DOHH2 (cell line): ENCODE data around the gene BCL2A1.

Experiments used
- CTCF ChIP-seq: fragments of 200-600 bp; sonication (generic); IDR thresholded peaks from one replicate; pipeline ENCODE4 v1.5.1; 2014; ENCODE audit warnings: antibody characterized with exemption, mild to moderate bottlenecking, low read depth, low read length; ENCODE audit not compliant: poor library complexity, severe bottlenecking
- EZH2phosphoT487 ChIP-seq: fragments of 200-600 bp; sonication (generic); IDR thresholded peaks from 2 replicates; pipeline ENCODE4 v1.6.1; 2017; ENCODE audit warnings: borderline replicate concordance, mild to moderate bottlenecking, antibody characterized with exemption, low read length, moderate library complexity, mixed read lengths

- TF ChIP-seq CTCF (no peak), EZH2phosphoT487 (no peak)
Observed at GRCh38 chr15:79929412-79929811, 41.6 kb downstream of the BCL2A1 start.
